M059J (cell line): ENCODE measurements around the gene MAS1L. TPM values are rescaled to one million over a fixed set of nuclear protein-coding genes. Genes with fewer than 3 reads are reported as not detected.
A peak's percentile ranks its signal among the peaks of the same experiment; 100 is the strongest.

Source experiments
- DNase-seq: peaks from one replicate; pipeline ENCODE4 v3.0.0-alpha.2; 2012; ENCODE audit warnings: low read depth
- total RNA-seq: library from RNA; depleted of rRNA; stranded (reverse); fragments of >200 nt; shearing (Covaris generic); gene quantifications from 2 replicates; pipeline ENCODE4 v1.2.3, GENCODE V29; 2014

Gene MAS1L
- total RNA-seq, 1 experiment from 2014 or later, result not detected

DNA sequence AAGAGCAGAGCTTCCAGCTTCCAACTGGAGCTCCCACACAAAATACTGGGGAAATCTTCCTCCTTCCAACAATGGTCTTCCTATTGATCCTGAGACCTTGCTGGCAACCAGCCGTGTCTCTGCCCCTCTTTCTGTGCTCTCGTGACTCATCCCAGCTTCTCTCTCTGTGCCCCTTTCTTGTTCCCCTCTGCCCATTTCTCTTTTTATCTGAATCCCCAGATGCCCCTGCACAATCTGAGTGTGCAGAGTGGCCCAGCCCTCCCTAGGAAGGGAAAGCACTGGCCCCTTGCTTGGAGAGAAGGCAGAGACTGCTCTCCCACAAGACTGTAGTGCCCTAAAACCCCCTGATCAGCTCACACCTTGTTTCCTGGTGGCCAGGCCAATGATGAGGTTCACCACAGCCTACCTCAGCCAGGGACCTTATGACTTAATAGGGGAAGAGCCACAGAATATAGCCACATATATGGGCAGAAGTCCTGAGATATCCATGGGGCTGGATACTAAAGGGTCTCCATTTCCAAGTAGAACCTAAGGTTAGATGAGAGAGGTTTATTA, 23.1 kb upstream of the MAS1L start:
- no peak for DNase-seq

DNA sequence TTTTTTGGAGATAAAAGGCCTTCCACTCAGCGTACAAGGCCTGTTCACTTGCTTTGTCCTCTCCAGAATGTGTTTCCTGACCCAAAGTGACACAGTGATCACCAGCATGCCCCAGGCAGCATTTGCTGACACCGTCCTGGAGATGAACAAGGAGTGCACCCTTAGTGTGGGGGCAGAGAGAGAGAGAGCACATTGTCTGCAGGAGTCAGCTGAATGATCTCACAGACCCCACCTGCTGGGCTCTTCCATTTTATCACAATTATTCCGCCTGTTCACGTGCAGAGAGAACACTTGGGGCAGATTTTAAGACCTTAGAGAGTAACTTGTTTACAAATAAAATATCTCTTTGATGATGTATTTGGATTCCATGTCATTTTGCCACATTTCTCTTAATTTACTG, 22.4 kb upstream of the MAS1L start:
- DNase-seq, result peak; percentile 34

GRCh38 chr6:29509711-29510110, 22.0 kb upstream of the MAS1L start:
- DNase-seq, result no peak

DNA sequence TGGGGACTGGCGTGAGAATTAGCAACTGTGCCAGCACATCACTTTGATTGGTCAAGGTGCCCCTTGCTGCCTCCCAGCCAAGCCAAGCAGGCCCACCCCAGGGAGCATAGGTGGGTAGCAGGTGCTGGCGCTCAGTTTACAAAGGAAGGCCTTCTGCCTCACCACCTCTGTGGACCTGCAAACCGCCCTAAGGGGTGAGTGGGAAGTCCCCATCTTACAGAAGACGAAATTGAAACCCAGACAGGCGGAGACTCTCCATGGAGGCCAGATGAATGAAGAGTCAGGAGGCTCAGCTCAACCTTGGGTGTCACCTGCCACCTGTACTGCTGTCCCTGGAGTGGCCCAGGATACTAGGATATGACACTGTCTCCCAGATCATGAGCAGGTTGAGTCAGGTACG, 21.5 kb upstream of the MAS1L start:
- DNase-seq, result no peak

- DNase-seq, result no peak
Measured at GRCh38 chr6:29507319-29507718, 19.6 kb upstream of the MAS1L start.

DNA sequence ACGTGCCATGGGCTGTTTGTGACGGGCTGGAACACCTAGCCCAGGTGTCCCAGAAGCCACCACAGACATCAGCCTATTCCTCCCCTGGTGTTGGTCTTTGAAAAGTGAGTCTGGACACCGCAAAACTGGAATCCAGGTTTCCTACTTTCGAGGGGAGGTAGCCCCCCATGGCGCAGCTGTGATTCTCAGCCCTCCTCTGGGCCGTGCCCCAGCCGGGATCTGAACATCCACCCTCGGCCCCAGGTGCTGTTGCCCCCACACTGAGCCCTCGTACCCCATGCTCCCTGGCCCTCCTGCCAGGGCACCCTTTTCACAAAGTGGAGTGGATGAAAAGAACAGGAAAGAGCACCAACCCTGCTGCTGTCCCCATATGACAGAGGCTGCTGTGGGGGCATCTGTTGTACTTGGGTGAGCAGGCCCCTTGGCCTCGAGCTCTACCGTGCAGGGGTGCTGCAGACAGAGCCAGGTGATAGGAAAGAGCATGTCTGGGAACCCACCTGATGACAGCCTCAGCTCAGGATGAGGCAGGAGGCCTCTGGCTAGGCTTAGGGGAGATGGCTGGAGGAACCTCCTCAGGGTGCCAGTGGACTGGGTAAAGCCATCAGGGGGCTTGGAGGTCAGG, 18.8 kb upstream of the MAS1L start:
- no peak for DNase-seq

- no peak for DNase-seq
Measured at GRCh38 chr6:29505808-29506207, 18.1 kb upstream of the MAS1L start.

GRCh38 chr6:29504961-29505360, 17.2 kb upstream of the MAS1L start:
- DNase-seq, result peak; percentile 18

GRCh38 chr6:29502597-29502996, 14.8 kb upstream of the MAS1L start:
- peak; percentile 94 for DNase-seq

GRCh38 chr6:29502181-29502580, 14.4 kb upstream of the MAS1L start:
- peak; percentile 51 for DNase-seq

DNA sequence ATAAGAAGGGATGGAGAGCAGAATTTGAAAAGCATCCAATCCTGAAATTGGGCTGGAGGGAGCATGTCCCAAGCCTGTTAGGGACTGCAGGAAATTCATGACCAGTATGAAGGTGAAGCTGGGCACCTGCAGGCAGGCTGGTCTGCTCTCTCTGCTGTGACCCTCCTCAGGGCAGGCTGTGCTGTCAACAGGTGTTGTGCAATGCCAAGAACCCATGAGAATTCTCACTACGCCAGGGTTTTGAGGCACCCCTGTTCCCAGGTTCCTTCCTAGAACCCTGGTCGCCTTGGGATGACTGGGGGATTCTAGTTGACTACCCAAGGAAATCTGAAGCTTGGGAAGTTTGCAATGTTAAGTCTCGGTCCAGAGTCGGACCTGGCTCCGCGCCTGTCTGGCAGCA, 13.3 kb upstream of the MAS1L start:
- DNase-seq, result no peak

DNA sequence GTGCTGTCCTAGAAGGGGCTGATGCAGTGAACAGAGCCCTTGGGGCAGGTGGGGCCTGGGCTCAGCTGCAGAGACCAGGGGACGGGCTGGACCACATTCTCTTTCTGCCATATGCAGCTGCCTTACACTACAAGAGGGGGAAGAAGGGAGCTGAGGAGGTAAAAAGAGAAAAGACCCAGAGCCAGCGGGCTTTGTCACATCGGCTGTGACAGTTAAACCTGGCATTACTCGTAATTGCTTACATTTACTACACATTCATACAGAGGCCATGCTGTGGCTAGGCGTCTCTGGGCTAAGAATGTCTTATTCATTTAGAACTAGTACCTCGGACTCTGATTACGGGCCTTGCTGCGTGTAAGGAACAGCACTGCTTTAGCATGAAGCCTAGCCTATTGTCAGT, 12.8 kb upstream of the MAS1L start:
- no peak for DNase-seq

GRCh38 chr6:29499704-29500103, 11.9 kb upstream of the MAS1L start:
- no peak for DNase-seq

DNA sequence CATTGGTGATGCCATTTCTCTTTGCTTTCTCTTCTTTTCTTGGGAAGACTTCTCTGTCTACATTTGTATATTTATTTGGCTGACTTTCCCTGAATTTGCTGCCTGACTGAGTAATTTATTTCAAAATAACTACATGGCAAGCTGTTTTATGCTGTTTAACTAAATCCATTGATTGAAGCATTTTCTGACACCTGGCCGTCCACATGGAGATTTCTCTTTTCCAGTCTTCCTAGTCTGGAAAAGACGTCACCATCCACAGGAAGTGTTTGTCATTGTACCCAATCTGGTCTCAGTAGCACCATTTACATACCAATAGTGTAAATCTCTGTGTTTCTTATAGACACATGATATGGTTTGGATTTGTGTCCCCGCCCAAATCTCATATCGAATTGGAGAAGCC, 9.2 kb upstream of the MAS1L start:
- DNase-seq, result no peak

- no peak for DNase-seq
Measured at GRCh38 chr6:29495571-29495970, 7.8 kb upstream of the MAS1L start.

- no peak for DNase-seq
Measured at GRCh38 chr6:29494131-29494530, 6.4 kb upstream of the MAS1L start.

DNA sequence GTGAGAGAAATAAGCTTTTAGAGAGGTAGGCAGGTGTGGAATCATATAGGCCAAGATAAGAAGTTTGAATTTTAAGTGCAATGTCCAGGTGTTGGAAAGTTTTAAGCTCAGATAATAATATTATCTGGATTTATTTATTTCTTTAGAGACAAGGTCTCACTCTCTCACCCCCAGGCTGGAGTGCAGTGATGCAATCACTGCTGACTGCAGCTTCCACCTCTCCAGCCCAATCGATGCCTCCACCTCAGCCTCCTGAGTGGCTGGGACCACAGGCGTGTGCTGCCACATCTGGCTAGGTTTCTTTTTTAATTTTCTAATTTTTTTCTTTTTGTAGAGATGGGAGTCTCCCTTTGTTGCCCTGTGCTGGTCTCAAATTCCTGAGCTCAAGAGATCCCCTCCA, 5.5 kb upstream of the MAS1L start:
- no peak for DNase-seq

DNA sequence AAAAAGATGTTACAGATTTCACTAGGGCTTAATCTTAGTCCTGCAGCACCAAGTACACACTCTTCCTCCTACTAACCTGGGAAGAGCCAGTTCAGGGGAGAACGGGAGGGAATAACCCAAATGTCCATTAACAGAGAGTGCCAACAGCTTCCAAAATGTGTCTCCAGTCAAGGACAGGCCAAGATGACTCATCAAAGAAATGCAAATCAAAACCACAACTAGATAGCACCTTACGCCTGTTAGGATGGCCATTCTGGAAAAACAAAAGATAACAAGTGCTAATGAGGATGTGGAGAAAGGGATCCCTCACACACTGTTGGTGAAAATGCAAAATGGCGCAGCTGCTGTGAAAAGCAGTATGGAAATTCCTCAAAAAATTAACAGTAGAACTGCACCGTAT, 3.8 kb upstream of the MAS1L start:
- DNase-seq, result no peak

DNA sequence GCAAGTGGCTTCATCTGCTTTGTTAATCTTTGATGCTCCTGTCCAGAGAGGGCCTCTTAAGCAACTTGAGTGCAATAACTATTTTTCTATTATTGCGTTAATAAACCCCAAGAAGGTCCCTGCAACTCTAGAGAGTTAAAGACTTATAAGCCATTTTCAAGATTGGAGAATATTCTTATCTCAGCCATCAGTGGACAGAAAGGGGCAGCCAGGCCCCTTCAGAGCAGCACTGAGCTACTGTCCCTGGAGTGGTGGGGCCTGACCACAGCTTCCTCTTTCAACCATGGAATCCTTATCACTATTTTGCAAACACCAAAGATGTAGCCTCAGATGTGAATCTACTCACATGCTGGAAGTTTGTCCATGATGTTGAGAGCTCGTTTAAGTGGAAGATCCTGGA, 2.8 kb upstream of the MAS1L start:
- DNase-seq, result no peak

DNA sequence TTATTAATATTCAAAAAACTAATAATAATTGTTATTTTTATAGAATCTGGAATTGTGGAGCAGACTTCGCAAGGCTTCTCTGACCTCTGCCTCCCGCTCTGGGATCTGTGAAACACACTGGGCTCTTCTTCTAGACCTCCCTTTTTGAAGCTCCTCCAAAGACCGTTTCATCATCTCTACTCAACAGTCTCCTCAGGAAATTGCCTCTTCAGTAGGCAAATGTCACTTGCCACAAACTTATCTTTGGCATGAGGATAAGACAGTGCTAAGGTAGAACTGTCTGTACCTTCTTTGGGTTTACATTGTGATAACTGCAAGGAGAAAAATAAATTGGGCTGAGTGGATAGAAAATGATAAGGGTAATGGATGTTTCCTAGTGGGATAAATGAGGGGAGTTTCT, 2.3 kb upstream of the MAS1L start:
- DNase-seq, result no peak

GRCh38 chr6:29489286-29489685, 1.5 kb upstream of the MAS1L start:
- DNase-seq, result no peak

GRCh38 chr6:29488874-29489273, 1.1 kb upstream of the MAS1L start:
- DNase-seq, result no peak

DNA sequence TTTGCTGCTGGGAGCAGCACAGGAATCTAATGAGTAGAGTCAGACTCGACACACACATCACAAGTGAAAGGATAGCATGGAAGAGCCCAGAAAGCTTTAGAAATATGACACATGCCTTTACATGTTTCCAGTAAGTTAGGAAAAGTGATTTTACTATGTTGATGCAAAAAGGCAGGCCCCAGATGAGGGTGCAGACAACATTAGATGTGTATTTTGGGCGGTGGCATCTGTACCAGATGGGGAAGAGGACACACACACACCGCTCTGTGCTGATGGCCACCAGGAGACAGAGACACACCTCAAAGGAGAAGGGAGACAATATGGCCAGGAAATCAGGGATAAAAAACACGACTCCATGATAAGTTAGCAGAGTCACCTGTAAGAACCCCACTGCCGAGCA, 625 bp downstream of the MAS1L start:
- no peak for DNase-seq

DNA sequence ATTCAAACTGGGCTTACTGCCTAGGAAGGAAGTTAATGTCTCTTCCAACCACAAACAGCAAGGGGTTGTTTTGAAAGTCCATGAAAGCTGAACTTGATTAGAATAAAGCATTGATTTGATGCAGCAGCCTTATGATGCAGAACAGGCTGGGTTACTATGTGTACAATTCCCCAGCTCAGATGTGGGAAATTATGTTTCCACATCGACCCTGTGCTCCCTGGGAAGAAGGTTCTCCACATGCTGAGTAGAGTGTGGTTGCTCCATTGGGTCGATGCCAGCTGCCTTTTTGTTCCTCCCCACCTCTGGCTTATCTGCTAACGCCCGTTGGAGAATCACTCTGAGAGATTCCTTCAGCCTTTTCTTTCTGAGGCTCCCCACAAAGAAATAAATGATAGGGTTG, 1.2 kb downstream of the MAS1L start:
- DNase-seq, result no peak
